ENCODE data around the gene RNF220. TPM values are rescaled to one million over a fixed set of nuclear protein-coding genes. Genes with fewer than 3 reads are reported as not detected.

RNF220 gene
- total and polyA plus RNA-seq, 2 of the 4 experiments (the other 2 are of a cell fraction): 71.8 to 77.1 TPM

GRCh38 chr1:44389437-44389836 lies 15.6 kb upstream of the RNF220 start:
- no peak overlapping the region for H3K4me2 ChIP-seq (ENCODE audit: low read depth, low read length)
- POLR2A ChIA-PET (ENCODE audit: unreplicated experiment): no interaction called here
- H3K9me3 ChIP-seq (ENCODE audit: control insufficient read depth, insufficient read depth, low read length): no peaks in the 10 kb centered on the region
- H3K18ac ChIP-seq (ENCODE audit: low read depth, low read length): no peak overlapping the region
- peaks cover 12% of the 10 kb centered on the region for H3K27me3 ChIP-seq (ENCODE audit: control insufficient read depth, insufficient read depth, low read length)
- no peak overlapping the region for H4K5ac ChIP-seq (ENCODE audit: low read depth, low read length)
- no peaks in the 10 kb centered on the region for H3K79me1 ChIP-seq (ENCODE audit: low read depth in 1 of 2, low read length in 2 of 2)
- no peak for TF ChIP-seq CTCF (conservative IDR thresholded peaks at IDR 0.05; ENCODE audit: low read depth, low read length)
- no peak for TF ChIP-seq CHD1 (IDR thresholded peaks at IDR 0.05; ENCODE audit: low read depth, low read length)
- no peak for TF ChIP-seq MXI1 (IDR thresholded peaks at IDR 0.05; ENCODE audit: borderline replicate concordance, low read depth, low read length)
- no peak for TF ChIP-seq MAZ (IDR thresholded peaks at IDR 0.05; ENCODE audit: borderline replicate concordance, low read depth, low read length)
- TF ChIP-seq RFX5 (IDR thresholded peaks at IDR 0.05; ENCODE audit: low read depth, low read length): no peak
- no peak for TF ChIP-seq RCOR1 (IDR thresholded peaks at IDR 0.05; ENCODE audit: insufficient replicate concordance, low read length)
- TF ChIP-seq USF2 (IDR thresholded peaks at IDR 0.05; ENCODE audit: low read depth, low read length): no peak
- TF ChIP-seq SMC3 (IDR thresholded peaks at IDR 0.05; ENCODE audit: low read depth, low read length): no peak
- TF ChIP-seq CEBPB (IDR thresholded peaks at IDR 0.05; ENCODE audit: low read depth, low read length): no peak
- no peak for TF ChIP-seq POLR2A (IDR thresholded peaks at IDR 0.05; ENCODE audit: low read depth, low read length)
- no peak for TF ChIP-seq ELK1 (IDR thresholded peaks at IDR 0.05; ENCODE audit: borderline replicate concordance, low read depth, low read length)
- TF ChIP-seq RAD21 (IDR thresholded peaks at IDR 0.05; ENCODE audit: low read length): no peak
- TF ChIP-seq FOS (IDR thresholded peaks at IDR 0.05; ENCODE audit: low read depth, low read length): no peak
- no peak for TF ChIP-seq BHLHE40 (IDR thresholded peaks at IDR 0.05; ENCODE audit: low read depth, low read length)
- TF ChIP-seq NFE2L2 (IDR thresholded peaks at IDR 0.05; ENCODE audit: low read depth, low read length): no peak
- TF ChIP-seq MAFK (IDR thresholded peaks at IDR 0.05; ENCODE audit: low read depth, low read length): no peak
- H3K4ac ChIP-seq (ENCODE audit: low read depth, low read length): no peak overlapping the region
- ATAC-seq (ENCODE audit: low read depth): no peak
- 93% methylated on average over 1 of the region's 1 CpG; no CpG with 5 or more reads in 1 of the 2 experiments for WGBS, 2 experiments (ENCODE audit: extremely low coverage in 2 of 2, insufficient read length in 1 of 2)
- H4K20me1 ChIP-seq (ENCODE audit: insufficient read depth, low read length): no peaks in the 10 kb centered on the region; the same call in 1 of the 2 replicates
- H3K36me3 ChIP-seq (ENCODE audit: control insufficient read depth, insufficient read depth, low read length): no peaks in the 10 kb centered on the region
- no peak overlapping the region for H2BK120ac ChIP-seq (ENCODE audit: low read depth, low read length)
- no peak overlapping the region for H2AFZ ChIP-seq (replicated peaks; ENCODE audit: low read length, poor library complexity)
- no peak overlapping the region for H3K27ac ChIP-seq (ENCODE audit: insufficient read depth, low read length)
- H4K91ac ChIP-seq (ENCODE audit: insufficient read depth, low read depth, low read length): no peak overlapping the region
- H2AK5ac ChIP-seq (ENCODE audit: low read depth, low read length): no peak overlapping the region
- H2BK15ac ChIP-seq (ENCODE audit: low read depth, low read length): peak overlapping the region; percentile 68; the same call in 1 of the 3 replicates
- H2BK5ac ChIP-seq (ENCODE audit: low read depth, low read length, poor library complexity, severe bottlenecking): no peak overlapping the region
- H4K8ac ChIP-seq (ENCODE audit: low read depth in 2 of 2, low read length in 2 of 2): no peak overlapping the region
- no peak overlapping the region for H2BK20ac ChIP-seq (ENCODE audit: low read depth, low read length)
- H3K9ac ChIP-seq (ENCODE audit: low read depth, low read length): no peak overlapping the region
- dilution Hi-C loops (cut with HindIII; ENCODE audit: low sequenced_read_pairs, unreplicated experiment): no loop called here
- no peak for DNase-seq
- BruUV-seq (replicated peaks): no TSS peak
- peaks cover 4% of the 10 kb centered on the region for H3K9me1 ChIP-seq (ENCODE audit: insufficient read depth, low read length)
- H3K4me3 ChIP-seq (ENCODE audit: insufficient read depth, low read depth, low read length): no peak overlapping the region
- no peak overlapping the region for H3K56ac ChIP-seq (ENCODE audit: extremely low read depth, insufficient read depth, low read length)
- intact Hi-C loops (cut with micrococcal nuclease): no loop called here
- H3K14ac ChIP-seq (replicated peaks; ENCODE audit: low read depth, low read length): no peak overlapping the region
- no peak overlapping the region for H3K23ac ChIP-seq (ENCODE audit: low read depth, low read length)
- in situ Hi-C loops (cut with MboI; ENCODE audit: low sequenced_read_pairs): no loop called here
- no peak overlapping the region for H2AK9ac ChIP-seq (replicated peaks; ENCODE audit: low read depth, low read length, poor library complexity)
- CTCF ChIA-PET: no interaction called here
- peaks cover 5% of the 10 kb centered on the region; the same call in 1 of the 2 replicates for H3K4me1 ChIP-seq (ENCODE audit: control insufficient read depth, insufficient read depth, low read length)
